Cardiac muscle cell (in vitro differentiated cells and primary cell): ENCODE measurements around the gene SH2D4B. TPM values are rescaled to one million over a fixed set of nuclear protein-coding genes. Genes with fewer than 3 reads are reported as not detected.

Source experiments
- DNase-seq, 2 donors: peaks; one replicate each; pipeline versions ENCODE4 v3.0.0 to v3.0.0-alpha.2; 2010 to 2017; ENCODE audit warnings: low read depth in 1 of 2, low spot score in 1 of 2
- H3K27ac ChIP-seq: fragments of 200-600 bp; sonication (generic); 2 replicates; pipeline ENCODE4 v1.5.1; 2016
- H3K27me3 ChIP-seq: fragments of 200-600 bp; sonication (generic); 2 replicates; pipeline ENCODE4 v1.6.0; 2016; ENCODE audit warnings: control low read depth
- H3K36me3 ChIP-seq: fragments of 200-600 bp; sonication (generic); 2 replicates; pipeline ENCODE4 v1.5.1; 2016; ENCODE audit warnings: control low read depth
- H3K4me1 ChIP-seq: fragments of 200-600 bp; sonication (generic); 2 replicates; pipeline ENCODE4 v1.8.1; 2017; ENCODE audit warnings: low read depth, mild to moderate bottlenecking, mixed run types
- H3K4me3 ChIP-seq: fragments of 200-600 bp; sonication (generic); 2 replicates; pipeline ENCODE4 v1.5.1; 2016; ENCODE audit warnings: mild to moderate bottlenecking
- H3K9me3 ChIP-seq: fragments of 200-600 bp; sonication (generic); 2 replicates; pipeline ENCODE4 v1.5.1; 2017; ENCODE audit warnings: low read depth, mild to moderate bottlenecking, control low read depth
- polyA plus RNA-seq: library from polyadenylated mRNA; unstranded; fragments of >200 nt; fragmentation: Nextera tagmentation; extraction: Ambion mirVana; gene quantifications from 2 replicates; pipeline ENCODE4 v1.2.1, GENCODE V29; 2016
- total RNA-seq: library from RNA; depleted of rRNA; stranded (reverse); fragments of >200 nt; gene quantifications from 2 replicates; pipeline ENCODE4 v1.2.3, GENCODE V29; 2016
- TF ChIP-seq, protein P1 (sequence below): IDR thresholded peaks from 2 replicates; pipeline ENCODE4 v1.5.1; 2012; ENCODE audit warnings: low read depth, mild to moderate bottlenecking, low read length

Gene SH2D4B
- total and polyA plus RNA-seq, 2 experiments from 2014 or later, result not detected

- Histone ChIP-seq H3K9me3 (no peaks in the 10 kb centered on the region), H3K27me3 (no peaks in the 10 kb centered on the region), H3K4me3 (no peak overlapping the region), H3K36me3 (no peaks in the 10 kb centered on the region), H3K4me1 (peaks cover 21% of the 10 kb centered on the region), H3K27ac (peak overlapping the region; percentile 55)
- TF ChIP-seq, protein P1, sequence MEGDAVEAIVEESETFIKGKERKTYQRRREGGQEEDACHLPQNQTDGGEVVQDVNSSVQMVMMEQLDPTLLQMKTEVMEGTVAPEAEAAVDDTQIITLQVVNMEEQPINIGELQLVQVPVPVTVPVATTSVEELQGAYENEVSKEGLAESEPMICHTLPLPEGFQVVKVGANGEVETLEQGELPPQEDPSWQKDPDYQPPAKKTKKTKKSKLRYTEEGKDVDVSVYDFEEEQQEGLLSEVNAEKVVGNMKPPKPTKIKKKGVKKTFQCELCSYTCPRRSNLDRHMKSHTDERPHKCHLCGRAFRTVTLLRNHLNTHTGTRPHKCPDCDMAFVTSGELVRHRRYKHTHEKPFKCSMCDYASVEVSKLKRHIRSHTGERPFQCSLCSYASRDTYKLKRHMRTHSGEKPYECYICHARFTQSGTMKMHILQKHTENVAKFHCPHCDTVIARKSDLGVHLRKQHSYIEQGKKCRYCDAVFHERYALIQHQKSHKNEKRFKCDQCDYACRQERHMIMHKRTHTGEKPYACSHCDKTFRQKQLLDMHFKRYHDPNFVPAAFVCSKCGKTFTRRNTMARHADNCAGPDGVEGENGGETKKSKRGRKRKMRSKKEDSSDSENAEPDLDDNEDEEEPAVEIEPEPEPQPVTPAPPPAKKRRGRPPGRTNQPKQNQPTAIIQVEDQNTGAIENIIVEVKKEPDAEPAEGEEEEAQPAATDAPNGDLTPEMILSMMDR, result no peak
- DNase-seq, result peak in 1 of 2 donors; percentile 85
Observed at GRCh38 chr10:80659289-80659688, 121.6 kb downstream of the SH2D4B start.

DNA sequence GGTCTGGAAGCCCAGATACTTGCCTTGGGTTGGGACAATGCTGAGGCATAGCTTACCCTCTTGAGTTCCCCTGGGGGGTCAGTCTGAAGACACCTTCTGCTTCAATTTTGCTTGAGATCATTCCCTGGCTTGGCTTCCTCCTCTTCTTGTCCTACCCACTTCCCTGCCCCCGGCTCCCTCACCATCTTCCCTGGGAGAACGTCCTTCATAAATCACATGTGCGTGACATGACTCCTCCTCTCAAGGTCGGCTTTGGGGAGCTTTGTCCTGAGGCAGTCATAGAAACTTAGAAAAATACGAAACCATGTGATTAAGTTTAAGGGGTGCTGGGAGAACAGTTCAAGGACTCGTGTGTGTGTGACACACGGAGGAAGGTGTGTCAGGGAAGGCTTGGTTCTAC is 122.6 kb downstream of the SH2D4B start:
- no peak overlapping the region for H3K4me3 ChIP-seq
- TF ChIP-seq, protein P1, result no peak
- peaks cover 21% of the 10 kb centered on the region for H3K4me1 ChIP-seq
- H3K27ac ChIP-seq, result no peak overlapping the region
- DNase-seq, result no peak
- no peaks in the 10 kb centered on the region for H3K9me3 ChIP-seq
- no peaks in the 10 kb centered on the region for H3K27me3 ChIP-seq
- H3K36me3 ChIP-seq, result no peaks in the 10 kb centered on the region

DNA sequence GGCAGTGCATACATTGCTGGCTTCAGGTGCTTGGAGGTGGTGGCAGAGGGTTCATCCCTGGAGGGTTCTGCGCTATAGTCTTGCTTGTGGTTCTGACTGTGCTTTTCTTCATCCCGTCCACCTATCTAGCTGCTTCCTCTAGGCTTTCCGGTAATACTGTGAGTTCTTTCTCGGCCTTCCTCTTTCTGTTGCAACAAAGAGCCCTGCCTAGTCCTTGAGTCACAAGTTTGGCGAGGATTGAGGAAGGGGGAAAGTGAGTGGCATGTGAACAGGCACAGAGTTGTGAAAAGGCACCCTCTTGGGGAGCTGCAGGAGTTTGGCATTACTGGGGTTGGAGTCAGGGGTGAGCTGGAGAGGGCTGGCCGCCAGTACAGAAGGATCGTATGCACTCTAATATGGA is 123.0 kb downstream of the SH2D4B start:
- Histone ChIP-seq H3K27ac (no peak overlapping the region), H3K4me3 (no peak overlapping the region), H3K27me3 (no peaks in the 10 kb centered on the region), H3K4me1 (peaks cover 21% of the 10 kb centered on the region), H3K36me3 (no peaks in the 10 kb centered on the region), H3K9me3 (no peaks in the 10 kb centered on the region)
- TF ChIP-seq, protein P1, result no peak
- no peak for DNase-seq

- no peak for DNase-seq
- Histone ChIP-seq H3K27ac (no peak overlapping the region), H3K9me3 (no peaks in the 10 kb centered on the region), H3K4me3 (no peak overlapping the region), H3K4me1 (peaks cover 25% of the 10 kb centered on the region), H3K36me3 (no peaks in the 10 kb centered on the region), H3K27me3 (no peaks in the 10 kb centered on the region)
- TF ChIP-seq, protein P1, result no peak
Observed at GRCh38 chr10:80661526-80661925, 123.8 kb downstream of the SH2D4B start.

DNA sequence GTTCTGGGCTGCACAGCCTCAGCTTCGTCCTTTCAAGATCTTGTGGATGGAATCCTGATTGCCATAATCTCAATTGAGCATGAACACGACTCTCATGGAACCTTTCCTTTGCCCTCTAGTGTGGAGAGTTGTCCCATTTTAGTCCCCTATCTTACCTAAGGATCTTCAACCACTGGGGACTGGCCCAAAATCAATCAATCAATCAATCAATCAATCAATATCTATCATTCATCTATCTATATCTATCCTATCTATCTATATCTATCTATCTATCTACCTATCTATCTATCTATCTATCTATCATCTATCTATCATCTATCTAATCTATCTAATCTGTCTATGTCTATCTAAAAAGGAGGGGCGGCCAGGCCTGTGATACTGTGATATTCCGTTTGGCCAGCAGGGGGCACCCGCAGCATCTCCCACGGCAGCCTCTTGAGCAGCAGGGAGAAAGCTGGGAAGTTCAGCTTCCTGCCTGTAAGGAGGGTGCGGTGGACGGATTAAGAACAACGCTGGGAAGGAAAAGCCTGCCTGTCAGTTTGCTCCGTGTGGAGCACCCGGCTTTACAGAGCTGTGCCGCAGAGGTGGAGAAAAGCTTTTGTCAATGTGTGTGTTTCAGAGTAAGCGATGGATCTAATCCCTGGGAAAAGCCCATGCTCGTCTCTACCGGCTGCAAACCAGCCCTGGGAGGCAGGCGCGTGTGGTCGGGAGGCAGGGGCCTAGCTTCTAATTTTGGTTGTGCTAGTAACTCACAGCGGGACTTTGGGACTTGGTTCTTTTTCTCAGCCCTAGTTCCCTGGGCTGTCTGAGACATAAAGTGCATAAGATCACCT is 124.9 kb downstream of the SH2D4B start:
- H3K9me3 ChIP-seq, result no peaks in the 10 kb centered on the region
- TF ChIP-seq, protein P1, result peak; percentile 92
- H3K36me3 ChIP-seq, result no peaks in the 10 kb centered on the region
- peak overlapping the region; percentile 70 for H3K27ac ChIP-seq
- DNase-seq, result peak; percentile 87 to 89
- peak overlapping the region; percentile 17 for H3K4me3 ChIP-seq
- no peaks in the 10 kb centered on the region for H3K27me3 ChIP-seq
- peaks cover 25% of the 10 kb centered on the region for H3K4me1 ChIP-seq
